Measurements from ENCODE around the gene ATG4B.

Gene ATG4B

DNA sequence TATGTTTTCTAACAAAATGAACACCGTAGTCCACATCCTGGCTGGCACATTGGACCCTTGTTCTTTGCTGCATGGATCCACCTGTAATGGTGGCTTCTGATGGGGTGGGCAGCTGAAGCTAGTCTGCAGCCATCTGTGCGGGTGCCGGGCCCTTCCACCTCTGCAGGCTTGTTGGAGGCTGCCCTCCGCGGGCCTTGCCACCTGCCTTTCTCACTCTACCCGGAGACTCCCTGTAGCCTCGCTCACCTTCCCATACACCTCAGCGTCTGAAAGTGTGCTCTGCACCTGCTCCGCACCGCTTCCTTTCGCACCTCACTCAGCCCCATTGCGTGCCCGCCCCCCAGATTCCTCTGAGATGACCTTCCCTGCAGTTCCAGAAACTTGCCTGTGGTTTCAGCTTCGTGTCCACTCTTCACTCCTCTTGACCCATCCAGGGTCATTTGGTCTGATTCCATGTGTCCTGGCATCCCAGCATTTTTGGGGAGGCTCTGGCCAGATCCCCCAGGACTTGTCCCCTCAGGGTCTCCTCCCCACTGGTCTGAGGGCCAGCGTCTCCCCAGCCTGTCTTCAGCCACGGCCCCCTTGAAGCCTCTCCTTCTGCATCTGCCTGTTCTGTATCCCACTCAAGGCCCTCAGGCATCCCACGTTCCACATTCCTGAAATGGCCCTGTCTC is 18.2 kb downstream of the ATG4B start:
- Mint-ChIP-seq H3K27ac (peak overlapping the region; percentile 29), H3K27me3 (ENCODE audit: low read depth, poor library complexity) (no peaks in the 10 kb centered on the region), H3K36me3 (ENCODE audit: low read depth) (peaks cover 52% of the 10 kb centered on the region), H3K4me1 (no peaks in the 10 kb centered on the region), H3K4me3 (no peak overlapping the region), H3K9me3 (no peaks in the 10 kb centered on the region)
- DNase-seq = no peak
- TF ChIP-seq, protein P1, sequence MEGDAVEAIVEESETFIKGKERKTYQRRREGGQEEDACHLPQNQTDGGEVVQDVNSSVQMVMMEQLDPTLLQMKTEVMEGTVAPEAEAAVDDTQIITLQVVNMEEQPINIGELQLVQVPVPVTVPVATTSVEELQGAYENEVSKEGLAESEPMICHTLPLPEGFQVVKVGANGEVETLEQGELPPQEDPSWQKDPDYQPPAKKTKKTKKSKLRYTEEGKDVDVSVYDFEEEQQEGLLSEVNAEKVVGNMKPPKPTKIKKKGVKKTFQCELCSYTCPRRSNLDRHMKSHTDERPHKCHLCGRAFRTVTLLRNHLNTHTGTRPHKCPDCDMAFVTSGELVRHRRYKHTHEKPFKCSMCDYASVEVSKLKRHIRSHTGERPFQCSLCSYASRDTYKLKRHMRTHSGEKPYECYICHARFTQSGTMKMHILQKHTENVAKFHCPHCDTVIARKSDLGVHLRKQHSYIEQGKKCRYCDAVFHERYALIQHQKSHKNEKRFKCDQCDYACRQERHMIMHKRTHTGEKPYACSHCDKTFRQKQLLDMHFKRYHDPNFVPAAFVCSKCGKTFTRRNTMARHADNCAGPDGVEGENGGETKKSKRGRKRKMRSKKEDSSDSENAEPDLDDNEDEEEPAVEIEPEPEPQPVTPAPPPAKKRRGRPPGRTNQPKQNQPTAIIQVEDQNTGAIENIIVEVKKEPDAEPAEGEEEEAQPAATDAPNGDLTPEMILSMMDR (IDR thresholded peaks at IDR 0.05) = no peak

DNA sequence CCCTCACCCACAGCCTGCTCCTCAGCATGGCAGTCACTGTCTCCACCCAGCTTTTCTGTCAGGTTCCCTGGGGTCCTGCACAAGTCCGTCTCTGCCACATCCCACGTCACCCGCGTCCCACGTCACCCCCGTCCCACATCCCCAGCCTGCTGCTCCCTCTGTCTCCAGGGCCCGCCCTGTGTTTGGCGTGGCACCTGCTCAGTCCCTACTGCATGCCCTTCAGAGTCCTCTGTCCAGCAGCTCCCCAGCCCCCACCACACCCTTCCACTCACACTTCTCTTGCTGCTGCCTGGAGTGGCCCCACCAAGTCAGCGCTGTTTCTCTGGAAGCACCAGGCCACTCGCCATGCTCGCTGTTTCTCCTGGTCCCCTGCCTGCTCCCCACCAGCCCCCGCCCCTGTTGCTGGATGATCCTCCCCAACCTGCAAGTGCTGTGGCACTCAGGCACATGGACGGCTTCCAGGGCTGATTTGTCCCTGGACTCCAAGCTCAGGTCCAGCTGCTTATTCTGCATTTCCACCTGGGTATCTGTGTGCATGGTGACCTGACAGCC is 18.8 kb downstream of the ATG4B start:
- Mint-ChIP-seq H3K9me3 (no peaks in the 10 kb centered on the region), H3K4me3 (no peak overlapping the region), H3K27me3 (ENCODE audit: low read depth, poor library complexity) (no peaks in the 10 kb centered on the region), H3K4me1 (peaks cover 4% of the 10 kb centered on the region), H3K27ac (no peak overlapping the region), H3K36me3 (ENCODE audit: low read depth) (peaks cover 50% of the 10 kb centered on the region)
- no peak for DNase-seq
- TF ChIP-seq, protein P1 (IDR thresholded peaks at IDR 0.05) = no peak

DNA sequence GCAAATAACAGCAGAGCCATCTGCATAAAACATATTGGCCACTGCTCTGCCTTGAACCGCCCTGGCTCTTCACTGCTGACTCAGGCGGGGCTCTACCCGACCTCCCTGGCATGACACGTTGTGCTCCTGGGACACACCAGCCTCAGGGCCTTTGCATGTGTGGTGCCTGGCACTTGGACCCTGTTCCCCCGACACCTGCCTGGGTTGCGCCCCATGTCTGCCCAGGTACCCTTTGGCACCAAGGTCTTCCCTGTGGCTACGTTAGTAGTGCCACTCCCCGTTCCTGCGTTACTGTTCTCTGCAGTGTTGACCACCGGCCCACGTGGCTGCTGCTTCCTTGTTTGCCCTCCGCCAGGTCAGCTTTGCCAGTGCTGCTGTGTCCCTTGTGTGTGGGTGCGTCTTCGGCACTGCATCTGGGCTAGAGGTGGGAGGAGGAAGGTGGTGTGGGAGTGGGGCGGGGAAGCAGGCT is 20.3 kb downstream of the ATG4B start:
- H3K36me3 Mint-ChIP-seq (ENCODE audit: low read depth) = peaks cover 40% of the 10 kb centered on the region
- H3K27ac Mint-ChIP-seq = peak overlapping the region; percentile 83

DNA sequence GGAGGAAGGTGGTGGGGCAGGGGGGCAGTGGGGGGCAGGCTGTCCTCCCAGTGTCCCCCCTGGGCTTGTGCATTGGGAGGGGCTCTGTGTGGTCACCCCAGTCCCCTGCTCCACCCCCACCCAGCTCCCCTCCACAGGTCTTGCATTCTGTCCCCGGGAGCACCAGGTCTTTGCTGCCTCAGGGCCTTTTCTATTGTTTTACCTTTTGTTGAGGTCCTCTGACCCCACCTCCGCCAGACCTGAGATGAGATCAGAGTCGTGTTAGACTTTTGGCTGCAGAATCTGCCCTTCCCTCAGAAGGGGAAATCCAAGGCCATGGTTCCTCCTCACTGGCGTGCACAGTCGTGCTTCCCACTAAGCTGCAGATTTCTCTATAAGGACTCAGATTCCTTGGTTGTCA is 20.8 kb downstream of the ATG4B start:
- Mint-ChIP-seq H3K36me3 (ENCODE audit: low read depth) (peaks cover 36% of the 10 kb centered on the region), H3K27me3 (ENCODE audit: low read depth, poor library complexity) (no peaks in the 10 kb centered on the region), H3K27ac (no peak overlapping the region), H3K4me3 (no peak overlapping the region), H3K4me1 (peaks cover 10% of the 10 kb centered on the region), H3K9me3 (no peaks in the 10 kb centered on the region)
- DNase-seq = no peak
- TF ChIP-seq, protein P1 (IDR thresholded peaks at IDR 0.05) = no peak

More for the DNA sequence above, 20.3 kb downstream of the ATG4B start:
- TF ChIP-seq, protein P1 (IDR thresholded peaks at IDR 0.05) = no peak
- H3K9me3 Mint-ChIP-seq = no peaks in the 10 kb centered on the region
- no peak overlapping the region for H3K4me3 Mint-ChIP-seq
- DNase-seq = no peak
- no peaks in the 10 kb centered on the region for H3K27me3 Mint-ChIP-seq (ENCODE audit: low read depth, poor library complexity)
- H3K4me1 Mint-ChIP-seq = peaks cover 10% of the 10 kb centered on the region

DNA sequence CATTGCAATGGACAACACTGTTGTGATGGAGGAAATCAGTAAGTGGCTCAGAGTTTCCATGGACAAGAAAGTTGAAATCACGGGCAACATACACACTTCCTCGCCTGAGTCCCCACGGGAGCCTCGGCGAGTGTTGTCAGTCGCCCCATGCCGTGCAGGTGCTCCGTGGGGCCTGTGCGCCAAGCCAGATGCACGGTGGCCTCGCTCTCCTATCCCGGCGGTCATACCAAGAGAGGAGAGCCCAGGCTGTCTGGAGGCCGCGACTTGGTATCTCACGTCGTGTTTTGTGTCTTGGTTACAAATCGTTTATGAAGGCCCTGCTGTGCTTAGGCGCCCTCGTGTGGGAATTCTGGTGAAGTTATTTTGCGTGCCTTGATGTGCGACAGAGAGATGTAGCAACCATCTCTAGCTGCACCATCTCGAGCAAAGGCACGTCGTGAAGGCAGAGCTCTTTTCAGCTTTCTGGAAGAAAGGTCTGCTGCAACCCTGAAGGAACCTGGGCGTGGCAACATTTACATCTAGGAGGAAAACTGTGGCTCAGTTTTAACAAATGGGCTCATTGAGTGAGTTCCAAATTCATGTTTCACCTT is 21.8 kb downstream of the ATG4B start:
- peak; percentile 52 for DNase-seq
- TF ChIP-seq, protein P1 (IDR thresholded peaks at IDR 0.05) = peak; percentile 55
- peaks cover 10% of the 10 kb centered on the region for H3K4me1 Mint-ChIP-seq
- H3K36me3 Mint-ChIP-seq (ENCODE audit: low read depth) = peaks cover 34% of the 10 kb centered on the region
- H3K4me3 Mint-ChIP-seq = no peak overlapping the region
- H3K27ac Mint-ChIP-seq = no peak overlapping the region
- no peaks in the 10 kb centered on the region for H3K27me3 Mint-ChIP-seq (ENCODE audit: low read depth, poor library complexity)
- H3K9me3 Mint-ChIP-seq = no peaks in the 10 kb centered on the region
